Measurements from ENCODE around the gene CDH23. TPM values are rescaled to one million over a fixed set of nuclear protein-coding genes. Genes with fewer than 3 reads are reported as not detected.

Gene CDH23
- polyA plus RNA-seq, 1 donor from 2014 or later, result 6.6 TPM

- Histone ChIP-seq H3K36me3 (ENCODE audit: insufficient read depth, low read length) (peaks cover 15% of the 10 kb centered on the region), H3K9me3 (ENCODE audit: low read length) (no peaks in the 10 kb centered on the region), H2AFZ (ENCODE audit: low read depth, low read length) (no peak overlapping the region)
Measured at GRCh38 chr10:71827852-71828251, 431.1 kb downstream of the CDH23 start.

GRCh38 chr10:71828702-71829101, 432.0 kb downstream of the CDH23 start:
- Histone ChIP-seq H4K20me1 (ENCODE audit: insufficient read depth) (no peaks in the 10 kb centered on the region), H3K27me3 (ENCODE audit: insufficient read depth, low read depth, low read length) (no peaks in the 10 kb centered on the region), H3K4me3 (ENCODE audit: low read length) (no peak overlapping the region), H3K36me3 (ENCODE audit: insufficient read depth, low read length) (peaks cover 15% of the 10 kb centered on the region), H3K4me2 (ENCODE audit: low read length) (no peak overlapping the region), H2AFZ (ENCODE audit: low read depth, low read length) (no peak overlapping the region), H3K9me3 (ENCODE audit: low read length) (no peaks in the 10 kb centered on the region), H3K79me2 (replicated peaks; ENCODE audit: insufficient read depth, low read length) (peaks cover 30% of the 10 kb centered on the region), H3K9me2 (ENCODE audit: insufficient read depth, low read length) (no peaks in the 10 kb centered on the region), H3K27ac (ENCODE audit: low read length) (no peak overlapping the region), H3K9ac (ENCODE audit: low read length) (no peak overlapping the region), H3F3A (ENCODE audit: insufficient read depth, low read length, poor library complexity, severe bottlenecking) (no peaks in the 10 kb centered on the region)
- TF ChIP-seq CTCF (IDR thresholded peaks at IDR 0.05; ENCODE audit: poor library complexity, severe bottlenecking) (no peak), POLR2AphosphoS5 (IDR thresholded peaks at IDR 0.05) (no peak), EP300 (conservative IDR thresholded peaks at IDR 0.05; ENCODE audit: poor library complexity, severe bottlenecking) (no peak), EZH2 (IDR thresholded peaks at IDR 0.05; ENCODE audit: borderline replicate concordance, insufficient read depth, low read length, poor library complexity, severe bottlenecking) (no peak), MXI1 (conservative IDR thresholded peaks at IDR 0.05; ENCODE audit: poor library complexity, severe bottlenecking) (no peak)

More at GRCh38 chr10:71827852-71828251, 431.1 kb downstream of the CDH23 start:
- TF ChIP-seq CTCF (IDR thresholded peaks at IDR 0.05; ENCODE audit: poor library complexity, severe bottlenecking), result no peak
- TF ChIP-seq RAD21 (conservative IDR thresholded peaks at IDR 0.05), result no peak
- TF ChIP-seq SMC3 (conservative IDR thresholded peaks at IDR 0.05; ENCODE audit: poor library complexity), result no peak
- no peak for TF ChIP-seq TAF1 (IDR thresholded peaks at IDR 0.05; ENCODE audit: low read depth)
- TF ChIP-seq POLR2AphosphoS5 (IDR thresholded peaks at IDR 0.05), result no peak
- Histone ChIP-seq H3K4me2 (ENCODE audit: low read length) (no peak overlapping the region), H3F3A (ENCODE audit: insufficient read depth, low read length, poor library complexity, severe bottlenecking) (no peaks in the 10 kb centered on the region), H3K9me2 (ENCODE audit: insufficient read depth, low read length) (no peaks in the 10 kb centered on the region), H3K79me2 (replicated peaks; ENCODE audit: insufficient read depth, low read length) (peaks cover 22% of the 10 kb centered on the region), H3K27ac (ENCODE audit: low read length) (no peak overlapping the region), H3K27me3 (ENCODE audit: insufficient read depth, low read depth, low read length) (no peaks in the 10 kb centered on the region), H4K20me1 (ENCODE audit: insufficient read depth) (no peaks in the 10 kb centered on the region), H3K4me3 (ENCODE audit: low read length) (no peak overlapping the region), H3K9ac (ENCODE audit: low read length) (no peak overlapping the region)

GRCh38 chr10:71829171-71829570, 432.5 kb downstream of the CDH23 start:
- Histone ChIP-seq H3K79me2 (replicated peaks; ENCODE audit: insufficient read depth, low read length) (peaks cover 35% of the 10 kb centered on the region), H3F3A (ENCODE audit: insufficient read depth, low read length, poor library complexity, severe bottlenecking) (no peaks in the 10 kb centered on the region), H4K20me1 (ENCODE audit: insufficient read depth) (no peaks in the 10 kb centered on the region), H3K4me3 (ENCODE audit: low read length) (no peak overlapping the region), H3K9me2 (ENCODE audit: insufficient read depth, low read length) (no peaks in the 10 kb centered on the region), H3K27ac (ENCODE audit: low read length) (no peak overlapping the region), H2AFZ (ENCODE audit: low read depth, low read length) (no peak overlapping the region), H3K4me2 (ENCODE audit: low read length) (no peak overlapping the region), H3K36me3 (ENCODE audit: insufficient read depth, low read length) (peaks cover 15% of the 10 kb centered on the region), H3K9ac (ENCODE audit: low read length) (no peak overlapping the region), H3K27me3 (ENCODE audit: insufficient read depth, low read depth, low read length) (no peaks in the 10 kb centered on the region), H3K9me3 (ENCODE audit: low read length) (no peaks in the 10 kb centered on the region)
- TF ChIP-seq REST (IDR thresholded peaks at IDR 0.05; ENCODE audit: borderline replicate concordance), result no peak
- TF ChIP-seq CTCF (IDR thresholded peaks at IDR 0.05; ENCODE audit: poor library complexity, severe bottlenecking), result no peak
- TF ChIP-seq RAD21 (conservative IDR thresholded peaks at IDR 0.05), result no peak
- no peak for TF ChIP-seq SMC3 (conservative IDR thresholded peaks at IDR 0.05; ENCODE audit: poor library complexity)
- no peak for TF ChIP-seq EZH2 (IDR thresholded peaks at IDR 0.05; ENCODE audit: borderline replicate concordance, insufficient read depth, low read length, poor library complexity, severe bottlenecking)
- no peak for TF ChIP-seq MXI1 (conservative IDR thresholded peaks at IDR 0.05; ENCODE audit: poor library complexity, severe bottlenecking)
- TF ChIP-seq EP300 (conservative IDR thresholded peaks at IDR 0.05; ENCODE audit: poor library complexity, severe bottlenecking), result no peak
- no peak for TF ChIP-seq POLR2AphosphoS5 (IDR thresholded peaks at IDR 0.05)
- TF ChIP-seq TAF1 (IDR thresholded peaks at IDR 0.05; ENCODE audit: low read depth), result no peak

Data from neural cell (in vitro differentiated cells).